GM12801 (cell line): ENCODE measurements around the gene RFTN1.

Experiments
- CTCF ChIP-seq: IDR thresholded peaks from one replicate; pipeline ENCODE4 v1.5.1; 2011; ENCODE audit warnings: control low read depth; ENCODE audit not compliant: insufficient read length; ENCODE audit errors: extremely low read depth

Gene RFTN1

GRCh38 chr3:16378415-16378814 lies 135.1 kb downstream of the RFTN1 start:
- no peak for TF ChIP-seq CTCF

GRCh38 chr3:16377847-16378302 lies 135.6 kb downstream of the RFTN1 start:
- TF ChIP-seq CTCF, result no peak

- no peak for TF ChIP-seq CTCF
These were observed 136.3 kb downstream of the RFTN1 start for GRCh38 chr3:16377196-16377595.

- TF ChIP-seq CTCF, result no peak
These were observed 137.6 kb downstream of the RFTN1 start for GRCh38 chr3:16375891-16376290.

GRCh38 chr3:16374935-16375245 lies 138.6 kb downstream of the RFTN1 start:
- TF ChIP-seq CTCF, result no peak

- no peak for TF ChIP-seq CTCF
These were observed 139.2 kb downstream of the RFTN1 start for GRCh38 chr3:16374047-16374934.

- no peak for TF ChIP-seq CTCF
These were observed 140.1 kb downstream of the RFTN1 start for GRCh38 chr3:16373341-16373946.
